ENCODE results near the gene USP36.

GRCh38 chr17:78826421-78826820 lies 14.2 kb downstream of the USP36 start:
- no peak for TF ChIP-seq CTCF (conservative IDR thresholded peaks at IDR 0.05; ENCODE audit: low read length)
- no peak for TF ChIP-seq EZH2phosphoT487 (IDR thresholded peaks at IDR 0.05; ENCODE audit: borderline replicate concordance)

Measured in Loucy (cell line).